ENCODE data around the gene KRTAP5-8. TPM values are rescaled to one million over a fixed set of nuclear protein-coding genes. Genes with fewer than 3 reads are reported as not detected.
"Not testable (repeated sequence)": the region's sequence is repeated elsewhere in the genome, so short reads cannot be mapped to it uniquely, and the experiment has no call there.

KRTAP5-8 gene
- total and polyA plus RNA-seq, 2 experiments from 2014 or later = not detected

DNA sequence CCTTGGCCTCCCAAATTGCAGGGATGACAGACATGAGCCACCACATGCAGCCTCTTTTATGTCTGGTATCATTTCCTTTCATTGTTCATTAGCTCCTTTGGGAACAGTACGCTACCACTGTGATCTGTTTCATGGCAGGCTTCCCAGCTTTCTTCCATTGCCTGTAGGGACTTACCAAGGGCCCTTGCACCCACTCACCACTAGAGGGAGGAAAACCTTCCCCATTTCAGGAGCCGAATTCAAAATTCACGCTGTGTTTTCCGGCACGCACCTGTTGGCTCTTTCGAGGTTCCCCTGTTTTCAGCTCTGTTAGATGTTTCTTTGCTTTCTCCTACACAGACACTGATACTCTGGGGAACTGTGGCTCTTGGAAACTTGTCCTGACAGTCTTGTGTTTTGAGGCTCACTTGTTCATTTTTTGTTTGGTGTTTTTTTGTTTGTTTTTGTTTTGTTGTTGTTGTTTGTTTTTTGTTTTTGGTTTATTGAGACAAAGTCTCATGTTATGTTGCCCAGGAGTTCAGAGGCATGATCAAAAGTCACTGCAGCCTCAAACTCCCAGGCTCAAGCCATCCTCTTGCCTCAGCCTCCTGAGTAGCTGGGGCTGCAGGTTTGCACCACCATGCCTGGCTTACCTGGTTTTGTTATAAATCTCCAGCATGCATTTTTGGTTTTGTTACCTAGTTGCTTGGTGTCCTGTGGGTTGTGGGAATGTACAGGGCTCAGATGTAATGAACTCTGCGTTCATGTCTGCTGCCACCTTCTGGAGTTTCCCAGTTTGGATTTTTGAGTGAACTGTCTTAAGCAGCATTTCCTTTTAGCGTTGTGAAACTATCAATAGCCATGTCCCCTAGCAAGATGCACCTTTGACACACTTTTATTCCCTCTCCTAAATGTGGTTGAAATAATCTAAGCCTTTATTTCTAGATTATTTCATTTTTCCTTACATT is 42.5 kb downstream of the KRTAP5-8 start:
- Histone ChIP-seq H3K9me3 (ENCODE audit: low read depth) (no peaks in the 10 kb centered on the region), H3K79me2 (no peaks in the 10 kb centered on the region), H3K36me3 (replicated peaks; ENCODE audit: insufficient read depth, low read depth) (no peaks in the 10 kb centered on the region), H3K27me3 (no peaks in the 10 kb centered on the region), H3K4me2 (peak overlapping the region; percentile 43), H3K4me3 (no peak overlapping the region), H4K20me1 (ENCODE audit: insufficient read depth, poor library complexity, severe bottlenecking) (no peaks in the 10 kb centered on the region), H3K9me2 (replicated peaks; ENCODE audit: insufficient read depth) (no peaks in the 10 kb centered on the region), H2AFZ (no peak overlapping the region), H3K4me1 (ENCODE audit: insufficient read depth) (no peaks in the 10 kb centered on the region), H3K27ac (no peak overlapping the region)
- DNase-seq (ENCODE audit: low spot score) = peak; percentile 74
- TF ChIP-seq, protein P1, sequence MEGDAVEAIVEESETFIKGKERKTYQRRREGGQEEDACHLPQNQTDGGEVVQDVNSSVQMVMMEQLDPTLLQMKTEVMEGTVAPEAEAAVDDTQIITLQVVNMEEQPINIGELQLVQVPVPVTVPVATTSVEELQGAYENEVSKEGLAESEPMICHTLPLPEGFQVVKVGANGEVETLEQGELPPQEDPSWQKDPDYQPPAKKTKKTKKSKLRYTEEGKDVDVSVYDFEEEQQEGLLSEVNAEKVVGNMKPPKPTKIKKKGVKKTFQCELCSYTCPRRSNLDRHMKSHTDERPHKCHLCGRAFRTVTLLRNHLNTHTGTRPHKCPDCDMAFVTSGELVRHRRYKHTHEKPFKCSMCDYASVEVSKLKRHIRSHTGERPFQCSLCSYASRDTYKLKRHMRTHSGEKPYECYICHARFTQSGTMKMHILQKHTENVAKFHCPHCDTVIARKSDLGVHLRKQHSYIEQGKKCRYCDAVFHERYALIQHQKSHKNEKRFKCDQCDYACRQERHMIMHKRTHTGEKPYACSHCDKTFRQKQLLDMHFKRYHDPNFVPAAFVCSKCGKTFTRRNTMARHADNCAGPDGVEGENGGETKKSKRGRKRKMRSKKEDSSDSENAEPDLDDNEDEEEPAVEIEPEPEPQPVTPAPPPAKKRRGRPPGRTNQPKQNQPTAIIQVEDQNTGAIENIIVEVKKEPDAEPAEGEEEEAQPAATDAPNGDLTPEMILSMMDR (IDR thresholded peaks at IDR 0.05; ENCODE audit: poor library complexity) = peak; percentile 66
- TF ChIP-seq EZH2 (IDR thresholded peaks at IDR 0.05; ENCODE audit: borderline replicate concordance) = no peak
- 25% methylated on average over 8 of the region's 8 CpGs for WGBS (ENCODE audit: low lambda C conversion rate, missing lambda C conversion rate)

DNA sequence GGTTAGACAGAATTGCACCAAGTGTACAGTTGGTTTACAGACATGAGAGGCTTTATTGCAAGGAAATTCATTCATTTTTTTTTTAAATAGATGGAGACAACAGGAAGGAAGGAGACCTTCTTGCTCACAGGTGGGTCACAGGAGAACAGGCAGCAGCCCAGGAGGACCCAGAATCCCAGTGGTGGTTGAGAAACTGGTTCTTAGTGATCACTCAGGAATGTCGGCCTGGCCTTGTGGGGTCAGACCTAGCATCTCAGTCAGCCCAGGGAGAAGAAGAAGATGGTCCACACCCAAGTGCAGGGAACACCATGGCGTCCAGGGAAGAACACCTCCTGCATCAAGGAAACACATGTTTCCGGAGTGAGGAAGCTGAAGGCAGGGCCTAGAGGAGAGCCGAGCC is 44.0 kb downstream of the KRTAP5-8 start:
- H2AFZ ChIP-seq = no peak overlapping the region
- H3K9me3 ChIP-seq (ENCODE audit: low read depth) = no peaks in the 10 kb centered on the region
- H4K20me1 ChIP-seq (ENCODE audit: insufficient read depth, poor library complexity, severe bottlenecking) = no peaks in the 10 kb centered on the region
- H3K27ac ChIP-seq = no peak overlapping the region
- no peaks in the 10 kb centered on the region for H3K79me2 ChIP-seq
- no peaks in the 10 kb centered on the region for H3K9me2 ChIP-seq (replicated peaks; ENCODE audit: insufficient read depth)
- H3K4me3 ChIP-seq = no peak overlapping the region
- no peaks in the 10 kb centered on the region for H3K27me3 ChIP-seq
- TF ChIP-seq EZH2 (IDR thresholded peaks at IDR 0.05; ENCODE audit: borderline replicate concordance) = no peak
- TF ChIP-seq EZH2phosphoT487 (IDR thresholded peaks at IDR 0.05; ENCODE audit: low read depth, severe bottlenecking, unreplicated experiment) = no peak
- TF ChIP-seq, protein P1 (IDR thresholded peaks at IDR 0.05; ENCODE audit: poor library complexity) = no peak
- no peak overlapping the region for H3K4me2 ChIP-seq
- peaks cover 7% of the 10 kb centered on the region for H3K4me1 ChIP-seq (ENCODE audit: insufficient read depth)
- 95% methylated on average over 4 of the region's 4 CpGs for WGBS (ENCODE audit: low lambda C conversion rate, missing lambda C conversion rate)
- no peak for DNase-seq (ENCODE audit: low spot score)
- no peaks in the 10 kb centered on the region for H3K36me3 ChIP-seq (replicated peaks; ENCODE audit: insufficient read depth, low read depth)

DNA sequence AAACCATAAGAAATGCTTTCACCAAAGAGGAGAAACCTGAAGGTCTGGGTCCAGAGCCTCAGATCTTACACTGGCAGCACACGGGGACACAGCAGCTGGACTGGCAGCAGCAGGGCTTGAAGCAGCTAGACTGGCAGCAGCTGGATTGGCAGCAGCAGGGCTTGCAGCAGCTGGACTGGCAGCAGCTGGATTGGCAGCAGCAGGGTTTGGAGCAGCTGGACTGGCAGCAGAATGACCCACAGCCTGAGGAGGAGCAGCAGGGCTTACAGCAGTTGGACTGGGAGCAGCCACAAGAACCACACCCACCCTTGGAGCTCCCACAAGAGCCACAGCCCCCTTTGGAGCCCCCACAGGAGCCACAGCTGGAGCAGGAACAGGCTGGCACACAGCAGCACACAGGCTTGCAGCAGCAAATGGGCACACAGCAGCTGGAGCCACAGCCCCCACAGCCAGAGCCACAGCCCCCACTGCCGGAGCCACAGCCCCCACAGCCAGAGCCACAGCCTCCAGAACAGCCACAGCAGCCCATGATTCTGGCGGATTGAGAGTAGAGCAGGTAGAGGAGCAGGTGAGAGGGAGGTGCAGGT is 44.6 kb downstream of the KRTAP5-8 start, which contains the start of gene KRTAP5-11:
TSS of gene KRTAP5-11 (minus strand) at position 567 of the 587 bp plus-strand sequence. CDS start at position 529, 38 bp downstream.
- no peaks in the 10 kb centered on the region for H3K79me2 ChIP-seq
- TF ChIP-seq EZH2 (IDR thresholded peaks at IDR 0.05; ENCODE audit: borderline replicate concordance) (no peak), EZH2phosphoT487 (IDR thresholded peaks at IDR 0.05; ENCODE audit: low read depth, severe bottlenecking, unreplicated experiment) (no peak)
- TF ChIP-seq, protein P1 (IDR thresholded peaks at IDR 0.05; ENCODE audit: poor library complexity) = no peak
- H3K4me2 ChIP-seq = no peak within 1 kb of the TSS
- no peaks in the 10 kb centered on the region for H3K9me3 ChIP-seq (ENCODE audit: low read depth)
- H3K27ac ChIP-seq = no peak within 1 kb of the TSS
- WGBS (ENCODE audit: low lambda C conversion rate, missing lambda C conversion rate) = 78% methylated on average over 3 of the region's 3 CpGs
- H4K20me1 ChIP-seq (ENCODE audit: insufficient read depth, poor library complexity, severe bottlenecking) = no peaks in the 10 kb centered on the region
- H3K27me3 ChIP-seq = no peaks in the 10 kb centered on the region
- no peaks in the 10 kb centered on the region for H3K9me2 ChIP-seq (replicated peaks; ENCODE audit: insufficient read depth)
- no peak within 1 kb of the TSS for H3K4me3 ChIP-seq
- no peaks in the 10 kb centered on the region for H3K36me3 ChIP-seq (replicated peaks; ENCODE audit: insufficient read depth, low read depth)
- no peak within 1 kb of the TSS for H2AFZ ChIP-seq
- H3K4me1 ChIP-seq (ENCODE audit: insufficient read depth) = peaks cover 7% of the 10 kb centered on the region
- DNase-seq (ENCODE audit: low spot score) = no peak

DNA sequence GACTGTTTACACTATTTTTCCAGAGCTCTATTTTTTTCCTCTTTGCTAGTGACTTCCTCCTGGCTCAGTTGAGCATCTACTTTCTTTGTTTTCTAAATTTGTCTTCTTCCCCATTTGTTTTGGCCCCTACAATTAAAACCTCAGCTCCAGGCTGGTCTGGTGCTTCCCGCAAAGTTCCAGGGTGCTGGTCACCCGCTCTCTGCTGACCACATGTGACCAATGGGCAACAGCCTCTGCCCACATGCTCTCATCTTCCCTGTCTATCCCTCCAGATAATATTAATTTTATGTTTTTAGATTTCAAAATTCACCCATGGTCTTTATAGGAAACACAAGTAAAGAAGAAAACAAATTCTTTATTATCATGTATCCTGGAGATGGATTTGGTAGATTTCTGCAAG is 45.1 kb downstream of the KRTAP5-8 start:
- H3K9me2 ChIP-seq (replicated peaks; ENCODE audit: insufficient read depth); H3K27ac ChIP-seq; DNase-seq (ENCODE audit: low spot score); H3K4me3 ChIP-seq; H3K4me2 ChIP-seq; H3K4me1 ChIP-seq (ENCODE audit: insufficient read depth); H3K79me2 ChIP-seq; H3K27me3 ChIP-seq; H2AFZ ChIP-seq; H4K20me1 ChIP-seq (ENCODE audit: insufficient read depth, poor library complexity, severe bottlenecking); H3K36me3 ChIP-seq (replicated peaks; ENCODE audit: insufficient read depth, low read depth); H3K9me3 ChIP-seq (ENCODE audit: low read depth): not testable (repeated sequence)
- 91% methylated on average over 2 of the region's 2 CpGs for WGBS (ENCODE audit: low lambda C conversion rate, missing lambda C conversion rate)

DNA sequence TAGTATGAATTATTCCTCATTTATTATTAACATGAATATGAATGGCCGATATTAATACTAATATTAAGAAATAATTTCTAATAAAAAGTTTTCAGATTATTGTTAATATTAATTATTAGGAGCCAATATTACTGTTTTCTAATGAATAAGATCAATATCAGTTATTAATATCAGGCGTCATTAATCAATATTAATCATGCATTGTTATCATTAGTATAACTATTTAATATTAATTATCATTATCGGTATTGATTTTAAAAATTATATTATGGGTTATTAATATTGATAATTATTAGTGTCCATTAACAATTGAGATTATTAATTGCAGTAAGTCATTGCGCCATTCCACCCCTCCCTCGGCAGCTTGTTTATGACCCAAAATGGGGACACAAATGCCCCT is 47.8 kb downstream of the KRTAP5-8 start:
- H2AFZ ChIP-seq; DNase-seq (ENCODE audit: low spot score): not testable (repeated sequence)
- WGBS (ENCODE audit: low lambda C conversion rate, missing lambda C conversion rate) = 96% methylated on average over 5 of the region's 5 CpGs

DNA sequence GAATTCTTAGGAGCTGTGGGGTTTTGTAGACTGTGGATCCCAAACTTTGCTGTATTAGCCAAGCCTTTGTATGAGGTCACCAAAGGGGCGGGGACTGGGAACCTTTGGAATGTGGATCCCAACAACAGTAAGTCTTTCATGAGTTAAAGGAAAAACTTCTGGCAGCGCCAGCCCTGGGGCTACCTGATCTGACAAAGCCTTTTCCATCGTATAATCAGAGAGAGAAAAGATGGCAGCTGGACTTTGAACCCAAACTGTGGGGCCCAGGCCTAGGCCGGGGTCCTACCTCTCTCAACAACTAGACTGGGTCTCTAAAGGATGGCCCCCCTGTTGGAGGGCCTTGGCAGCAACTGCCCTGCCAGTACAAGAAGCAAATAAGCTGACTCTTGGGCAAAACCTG is 50.5 kb downstream of the KRTAP5-8 start:
- not testable (repeated sequence) for H3K4me2 ChIP-seq; H3K36me3 ChIP-seq (replicated peaks; ENCODE audit: insufficient read depth, low read depth)
- WGBS (ENCODE audit: low lambda C conversion rate, missing lambda C conversion rate) = 40% methylated on average over 4 of the region's 4 CpGs

More for the DNA sequence above, 47.8 kb downstream of the KRTAP5-8 start:
- H3K27ac ChIP-seq; H3K79me2 ChIP-seq; H3K9me3 ChIP-seq (ENCODE audit: low read depth); H3K36me3 ChIP-seq (replicated peaks; ENCODE audit: insufficient read depth, low read depth); H3K9me2 ChIP-seq (replicated peaks; ENCODE audit: insufficient read depth); H3K4me3 ChIP-seq; H3K4me2 ChIP-seq; H4K20me1 ChIP-seq (ENCODE audit: insufficient read depth, poor library complexity, severe bottlenecking); H3K27me3 ChIP-seq: not testable (repeated sequence)
- H3K4me1 ChIP-seq (ENCODE audit: insufficient read depth) = peaks cover 15% of the 10 kb centered on the region

More for the DNA sequence above, 50.5 kb downstream of the KRTAP5-8 start:
- Histone ChIP-seq H3K27ac (peak overlapping the region; percentile 89), H3K4me1 (ENCODE audit: insufficient read depth) (peaks cover 15% of the 10 kb centered on the region)
- not testable (repeated sequence) for H4K20me1 ChIP-seq (ENCODE audit: insufficient read depth, poor library complexity, severe bottlenecking); H3K9me3 ChIP-seq (ENCODE audit: low read depth); H3K27me3 ChIP-seq; H3K4me3 ChIP-seq; H3K9me2 ChIP-seq (replicated peaks; ENCODE audit: insufficient read depth); H3K79me2 ChIP-seq; H2AFZ ChIP-seq
- peak; percentile 56 for DNase-seq (ENCODE audit: low spot score)
